Upper lobe of left lung (tissue), 4 donors: ENCODE measurements around the gene SLC23A2.

Experiments
- POLR2A ChIP-seq, 4 donors: fragments of 450-650 bp; IDR thresholded peaks; one replicate each; pipeline ENCODE4 v1.5.1; 2016 to 2017; ENCODE audit warnings: antibody characterized with exemption in 4 of 4, mild to moderate bottlenecking in 2 of 4
- TF ChIP-seq, protein P1 (sequence below), 6 experiments: fragments of 450-650 bp in 4 of 6; fragments of 200-600 bp in 2 of 6; sonication (generic) in 2 of 6; IDR thresholded peaks; one replicate each; pipeline ENCODE4 v1.5.1; 2016 to 2019; ENCODE audit warnings: antibody characterized with exemption in 6 of 6

DNA sequence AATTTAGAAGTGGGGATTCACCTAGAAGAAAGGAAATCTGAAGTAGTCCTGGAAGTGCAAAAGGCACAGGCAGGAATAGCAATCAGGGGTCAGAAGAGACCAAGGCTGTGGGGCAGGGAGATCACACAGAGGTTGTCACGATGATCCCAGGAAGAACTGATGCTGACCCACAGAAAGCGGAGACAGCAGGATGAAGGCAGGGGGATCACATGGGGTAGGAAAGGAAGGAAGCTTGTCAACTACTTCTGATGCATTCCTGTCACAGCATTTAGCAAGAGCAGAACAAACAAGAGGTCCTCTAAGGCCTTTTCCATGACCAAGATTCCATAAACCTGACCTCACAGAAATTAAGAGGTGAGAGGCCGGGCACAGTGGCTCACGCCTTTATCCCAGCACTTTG is 79.1 kb downstream of the SLC23A2 start:
- TF ChIP-seq, protein P1, sequence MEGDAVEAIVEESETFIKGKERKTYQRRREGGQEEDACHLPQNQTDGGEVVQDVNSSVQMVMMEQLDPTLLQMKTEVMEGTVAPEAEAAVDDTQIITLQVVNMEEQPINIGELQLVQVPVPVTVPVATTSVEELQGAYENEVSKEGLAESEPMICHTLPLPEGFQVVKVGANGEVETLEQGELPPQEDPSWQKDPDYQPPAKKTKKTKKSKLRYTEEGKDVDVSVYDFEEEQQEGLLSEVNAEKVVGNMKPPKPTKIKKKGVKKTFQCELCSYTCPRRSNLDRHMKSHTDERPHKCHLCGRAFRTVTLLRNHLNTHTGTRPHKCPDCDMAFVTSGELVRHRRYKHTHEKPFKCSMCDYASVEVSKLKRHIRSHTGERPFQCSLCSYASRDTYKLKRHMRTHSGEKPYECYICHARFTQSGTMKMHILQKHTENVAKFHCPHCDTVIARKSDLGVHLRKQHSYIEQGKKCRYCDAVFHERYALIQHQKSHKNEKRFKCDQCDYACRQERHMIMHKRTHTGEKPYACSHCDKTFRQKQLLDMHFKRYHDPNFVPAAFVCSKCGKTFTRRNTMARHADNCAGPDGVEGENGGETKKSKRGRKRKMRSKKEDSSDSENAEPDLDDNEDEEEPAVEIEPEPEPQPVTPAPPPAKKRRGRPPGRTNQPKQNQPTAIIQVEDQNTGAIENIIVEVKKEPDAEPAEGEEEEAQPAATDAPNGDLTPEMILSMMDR (IDR thresholded peaks at IDR 0.05) = no peak
- no peak for TF ChIP-seq POLR2A (IDR thresholded peaks at IDR 0.05)
